H1 (cell line): ENCODE data around the gene APOO. TPM values are rescaled to one million over a fixed set of nuclear protein-coding genes. Genes with fewer than 3 reads are reported as not detected.

Source experiments
- CTCF ChIA-PET: fragments of 300-600 bp; sonication (Branson Sonifier 250); formaldehyde crosslinking; loops from one replicate; lab custom pipeline; 2021; ENCODE audit not compliant: partially characterized antibody; lab: Charles Lee
- POLR2A ChIA-PET: fragments of 300-600 bp; sonication (Branson Sonifier 250); formaldehyde crosslinking; loops from one replicate; lab custom pipeline; 2021; ENCODE audit warnings: inconsistent platforms; ENCODE audit not compliant: partially characterized antibody; lab: Charles Lee
- DNase-seq, 2 experiments: peaks; one replicate each; pipeline versions ENCODE4 v3.0.0 to v3.0.0-alpha.2; 2010 to 2022; ENCODE audit warnings: low spot score in 2 of 2, low read depth in 1 of 2, mixed read lengths in 1 of 2
- FAIRE-seq: peaks from 2 replicates; lab custom pipeline; 2011; peaks lifted over from hg19 to GRCh38; lab: Jason Lieb, UNC
- H2AFZ ChIP-seq: 2 replicates; pipeline ENCODE4 v1.8.1; 2012; ENCODE audit warnings: low read length, inconsistent platforms
- H2AK5ac ChIP-seq: 2 replicates; pipeline ENCODE4 v1.6.1; 2013; ENCODE audit warnings: low read depth, low read length
- H2BK120ac ChIP-seq: replicated peaks from 2 replicates; pipeline ENCODE3; 2013; ENCODE audit warnings: low read depth, low read length, inconsistent platforms
- H2BK12ac ChIP-seq: 2 replicates; pipeline ENCODE4 v1.6.1; 2013; ENCODE audit warnings: low read depth, low read length
- H2BK15ac ChIP-seq: 2 replicates; pipeline ENCODE4 v1.6.1; 2013; ENCODE audit warnings: low read length
- H2BK20ac ChIP-seq: 2 replicates; pipeline ENCODE4 v1.6.1; 2013; ENCODE audit warnings: low read length
- H2BK5ac ChIP-seq: 2 replicates; pipeline ENCODE4 v1.6.1; 2013; ENCODE audit warnings: low read depth, low read length
- H3K14ac ChIP-seq: 2 replicates; pipeline ENCODE4 v1.6.1; 2013; ENCODE audit warnings: inconsistent platforms; ENCODE audit not compliant: insufficient read length
- H3K18ac ChIP-seq: 2 replicates; pipeline ENCODE4 v1.6.1; 2013; ENCODE audit warnings: low read length; ENCODE audit errors: extremely low read depth
- H3K23ac ChIP-seq: 2 replicates; pipeline ENCODE4 v1.6.1; 2013; ENCODE audit warnings: inconsistent platforms; ENCODE audit not compliant: insufficient read length
- H3K23me2 ChIP-seq: 2 replicates; pipeline ENCODE4 v1.6.1; 2013; ENCODE audit warnings: low read depth, low read length
- H3K27ac ChIP-seq: 2 replicates; pipeline ENCODE4 v1.6.1; 2011; ENCODE audit warnings: low read depth, low read length, inconsistent platforms
- H3K27me3 ChIP-seq, 4 experiments: replicated peaks in 1 of 4; 1 replicate in 1 of 4; 2 replicates in 3 of 4; pipeline versions ENCODE4 v1.6.1 to v1.8.1; 2011 to 2013; ENCODE audit warnings: low read length in 3 of 4, mild to moderate bottlenecking in 3 of 4, inconsistent platforms in 2 of 4, mixed read lengths in 2 of 4, moderate library complexity in 1 of 4; ENCODE audit not compliant: control insufficient read depth in 3 of 4, insufficient read depth in 3 of 4; ENCODE audit errors: extremely low read depth in 1 of 4
- H3K36me3 ChIP-seq, 4 experiments: 2 replicates each; pipeline versions ENCODE4 v1.6.1 to v1.8.1; 2011 to 2013; ENCODE audit warnings: mild to moderate bottlenecking in 4 of 4, low read length in 3 of 4, moderate library complexity in 2 of 4, control low read depth in 1 of 4, inconsistent platforms in 1 of 4; ENCODE audit not compliant: insufficient read depth in 4 of 4, control insufficient read depth in 2 of 4
- H3K4ac ChIP-seq: replicated peaks from 2 replicates; pipeline ENCODE3; 2013; ENCODE audit warnings: low read length, low read depth, mixed read lengths, inconsistent platforms; ENCODE audit not compliant: insufficient read length
- H3K4me1 ChIP-seq, 4 experiments: replicated peaks in 1 of 4; 1 replicate in 1 of 4; 2 replicates in 3 of 4; pipeline versions ENCODE4 v1.6.1 to v1.8.1; 2011 to 2013; ENCODE audit warnings: low read length in 3 of 4, inconsistent platforms in 2 of 4, mixed read lengths in 1 of 4; ENCODE audit not compliant: insufficient read depth in 4 of 4, control insufficient read depth in 3 of 4
- H3K4me2 ChIP-seq, 2 experiments: 2 replicates each; pipeline versions ENCODE4 v1.6.1 to v1.8.1; 2011 to 2013; ENCODE audit warnings: low read depth in 2 of 2, low read length in 2 of 2, control low read depth in 1 of 2, inconsistent platforms in 1 of 2, mild to moderate bottlenecking in 1 of 2; ENCODE audit not compliant: insufficient read depth in 1 of 2
- H3K4me3 ChIP-seq, 4 experiments: fragments of 200-600, 300-600 bp in 1 of 4; sonication (generic), shearing (Covaris generic), sonication (Bioruptor Twin) in 1 of 4; 2 replicates each; pipeline versions ENCODE4 v1.5.1 to v1.8.1; 2011 to 2016; ENCODE audit warnings: low read length in 4 of 4, low read depth in 3 of 4, control low read depth in 2 of 4, inconsistent platforms in 2 of 4, mild to moderate bottlenecking in 2 of 4, mixed read lengths in 1 of 4, moderate library complexity in 1 of 4; ENCODE audit not compliant: insufficient read depth in 2 of 4; ENCODE audit errors: extremely low read depth in 1 of 4
- H3K56ac ChIP-seq: replicated peaks from 2 replicates; pipeline ENCODE3; 2013; ENCODE audit warnings: low read depth, mild to moderate bottlenecking, mixed read lengths, low read length, inconsistent platforms; ENCODE audit not compliant: insufficient read length
- H3K79me1 ChIP-seq: 2 replicates; pipeline ENCODE4 v1.6.1; 2013; ENCODE audit warnings: low read depth, low read length, control low read depth
- H3K79me2 ChIP-seq, 2 experiments: 2 replicates each; pipeline versions ENCODE4 v1.6.1 to v1.8.1; 2012 to 2013; ENCODE audit warnings: low read length in 2 of 2, mild to moderate bottlenecking in 2 of 2, inconsistent platforms in 1 of 2; ENCODE audit not compliant: insufficient read depth in 2 of 2, control insufficient read depth in 1 of 2
- H3K9ac ChIP-seq, 4 experiments: replicated peaks in 1 of 4; 1 replicate in 1 of 4; 2 replicates in 3 of 4; pipeline versions ENCODE4 v1.6.1 to v1.8.1; 2011 to 2013; ENCODE audit warnings: low read depth in 3 of 4, low read length in 3 of 4, control low read depth in 2 of 4, mild to moderate bottlenecking in 2 of 4, moderate library complexity in 2 of 4, inconsistent platforms in 1 of 4; ENCODE audit errors: extremely low read depth in 1 of 4
- H3K9me3 ChIP-seq, 2 experiments: 2 replicates each; pipeline versions ENCODE4 v1.6.1 to v1.8.1; 2012 to 2013; ENCODE audit warnings: mild to moderate bottlenecking in 2 of 2, moderate library complexity in 2 of 2, control low read depth in 1 of 2, inconsistent platforms in 1 of 2, low read depth in 1 of 2, low read length in 1 of 2, mixed read lengths in 1 of 2; ENCODE audit not compliant: insufficient read depth in 2 of 2
- H4K20me1 ChIP-seq, 2 experiments: replicated peaks in 1 of 2; 2 replicates each; pipeline versions ENCODE3 to v1.8.1; 2011 to 2013; ENCODE audit warnings: inconsistent platforms in 2 of 2, low read length in 2 of 2, mild to moderate bottlenecking in 1 of 2; ENCODE audit not compliant: insufficient read depth in 2 of 2, control insufficient read depth in 1 of 2
- H4K5ac ChIP-seq: 2 replicates; pipeline ENCODE4 v1.6.1; 2013; ENCODE audit warnings: low read length, low read depth, mixed read lengths, inconsistent platforms; ENCODE audit not compliant: insufficient read length
- H4K8ac ChIP-seq: 2 replicates; pipeline ENCODE4 v1.8.0; 2013; ENCODE audit warnings: mild to moderate bottlenecking, moderate library complexity, low read length, inconsistent platforms; ENCODE audit not compliant: insufficient read depth; ENCODE audit errors: extremely low read depth
- H4K91ac ChIP-seq: replicated peaks from 2 replicates; pipeline ENCODE3; 2013; ENCODE audit warnings: low read length, mixed read lengths, inconsistent platforms; ENCODE audit not compliant: insufficient read length
- JUN ChIP-seq: IDR thresholded peaks from 2 replicates; pipeline ENCODE4 v1.6.1; 2011; ENCODE audit warnings: low read depth, mild to moderate bottlenecking, improper control_type of control experiment, low read length
- KDM4A ChIP-seq: IDR thresholded peaks from one replicate; pipeline ENCODE4 v1.7.1; 2012; ENCODE audit warnings: low read depth, mild to moderate bottlenecking, moderate library complexity, low read length, inconsistent platforms; ENCODE audit not compliant: severe bottlenecking
- SUZ12 ChIP-seq: fragments of 200-600 bp; sonication (generic); IDR thresholded peaks from 2 replicates; pipeline ENCODE4 v1.6.1; 2012; ENCODE audit warnings: mild to moderate bottlenecking, inconsistent platforms, low read length, moderate library complexity, mixed read lengths
- WGBS, 2 experiments: shearing (Covaris generic) in 1 of 2; methylation state at CpG; one replicate each; pipeline versions ENCODE4 v1.1.6 to v1.1.7; 2013 to 2015; ENCODE audit warnings: low lambda C conversion rate in 2 of 2, mixed read lengths in 2 of 2, inconsistent platforms in 1 of 2, low coverage in 1 of 2, missing lambda C conversion rate in 1 of 2; ENCODE audit not compliant: insufficient replicate concordance in 2 of 2, insufficient coverage in 1 of 2, insufficient read length in 1 of 2; ENCODE audit errors: extremely low coverage in 1 of 2, missing lambda C conversion rate in 1 of 2; 5-methylcytosine and 5-hydroxymethylcytosine counted together
- polyA plus RNA-seq, 7 experiments: library from polyadenylated mRNA; depleted of rRNA in 3 of 7; stranded (reverse) in 5 of 7; unstranded in 2 of 7; fragments of >200 nt in 5 of 7; fragments of 200-250 nt in 2 of 7; gene quantifications; 1 replicate in 5 of 7; 2 replicates in 1 of 7; 4 replicates in 1 of 7; pipeline versions ENCODE4 v1.2.1 to v1.2.3, GENCODE V29; 2011 to 2013; ENCODE audit warnings: missing spikeins in 2 of 7, mixed read lengths in 2 of 7
- total RNA-seq: library from RNA; stranded (reverse); fragmentation: NEBNext Ultra II Directional; extraction: Animal tissue kit (Norgen Biotek cat#: 25700); gene quantifications from 2 replicates; pipeline ENCODE4 v1.2.1, GENCODE V29; 2021

The APOO gene
- total and polyA plus RNA-seq, 2 of the 8 experiments (the other 6 are each of a cell fraction or from before 2014, with no cell fraction given): 25.7 to 45.0 TPM

GRCh38 chrX:23952391-23952790 is 44.7 kb upstream of the APOO start:
- FAIRE-seq: no peak
- POLR2A ChIA-PET: interaction anchor here (0.7 to 1.1 kb wide), 2 partner anchors 102 to 169 kb away, joined by 3 read pairs; partner anchors contain the start of genes EIF2S3 and SAT1
- H2AK5ac ChIP-seq: no peak overlapping the region

More at GRCh38 chrX:23952391-23952790, 44.7 kb upstream of the APOO start:
- Histone ChIP-seq H4K5ac (no peak overlapping the region), H2BK5ac (no peak overlapping the region), H3K79me2 (no peaks in the 10 kb centered on the region), H3K14ac (no peak overlapping the region), H3K23me2 (no peaks in the 10 kb centered on the region), H3K9ac (no peak overlapping the region), H3K56ac (no peak overlapping the region), H3K18ac (no peak overlapping the region), H3K4me2 (no peak overlapping the region), H4K91ac (no peak overlapping the region), H3K23ac (no peak overlapping the region), H3K4ac (no peak overlapping the region), H2BK120ac (no peak overlapping the region), H3K4me1 (peaks cover 0 to 5% (median 0%) of the 10 kb centered on the region in 4 experiments; a peak in 1 of 7 replicates), H2BK15ac (no peak overlapping the region), H2AFZ (no peak overlapping the region), H3K9me3 (no peaks in the 10 kb centered on the region), H3K27ac (no peak overlapping the region), H3K27me3 (no peaks in the 10 kb centered on the region), H4K20me1 (no peaks in the 10 kb centered on the region), H2BK12ac (no peak overlapping the region), H3K4me3 (no peak overlapping the region), H4K8ac (no peak overlapping the region), H3K36me3 (no peaks in the 10 kb centered on the region), H3K79me1 (no peaks in the 10 kb centered on the region), H2BK20ac (no peak overlapping the region)
- TF ChIP-seq SUZ12 (no peak), KDM4A (no peak), JUN (no peak)
- DNase-seq: no peak
- 22% methylated on average over 3 of the region's 3 CpGs; no CpG with 5 or more reads in 1 of the 2 experiments for whole genome bisulfite sequencing, 2 experiments
- CTCF ChIA-PET: no interaction called here
